CD4-positive, alpha-beta memory T cell (primary cell): Measurements from ENCODE around the gene ZC3H7A. TPM values are rescaled to one million over a fixed set of nuclear protein-coding genes. Genes with fewer than 3 reads are reported as not detected.

Experiments
- CTCF ChIA-PET: fragments of 350-600 bp; sonication (Branson Sonifier 250); formaldehyde crosslinking; loops from one replicate; lab custom pipeline; 2021; ENCODE audit warnings: inconsistent platforms; ENCODE audit not compliant: partially characterized antibody; lab: Charles Lee
- POLR2A ChIA-PET: fragments of 350-600 bp; sonication (Branson Sonifier 250); formaldehyde crosslinking; loops from one replicate; lab custom pipeline; 2021; ENCODE audit not compliant: partially characterized antibody; lab: Charles Lee
- DNase-seq, 5 donors: peaks; one replicate each; pipeline versions ENCODE4 v3.0.0 to v3.0.0-alpha.2; 2020 to 2022; ENCODE audit warnings: mixed read lengths in 1 of 5
- H3K27ac ChIP-seq: one replicate; pipeline ENCODE4 v1.7.0; 2013; ENCODE audit warnings: low read depth, low read length
- H3K27me3 ChIP-seq: 2 replicates; pipeline ENCODE4 v1.7.0; 2013; ENCODE audit warnings: mild to moderate bottlenecking, low read length, moderate library complexity; ENCODE audit not compliant: insufficient read depth
- H3K36me3 ChIP-seq: 2 replicates; pipeline ENCODE4 v1.7.0; 2013; ENCODE audit warnings: mild to moderate bottlenecking, low read length, moderate library complexity; ENCODE audit not compliant: insufficient read depth
- H3K4me1 ChIP-seq: 2 replicates; pipeline ENCODE4 v1.7.0; 2013; ENCODE audit warnings: mild to moderate bottlenecking, low read length, moderate library complexity; ENCODE audit not compliant: insufficient read depth
- H3K4me3 ChIP-seq, 2 donors: one replicate each; pipeline ENCODE4 v1.7.0; 2013; ENCODE audit warnings: low read length in 2 of 2, mild to moderate bottlenecking in 1 of 2
- H3K9me3 ChIP-seq, 2 donors: one replicate each; pipeline ENCODE4 v1.7.0; 2013; ENCODE audit warnings: low read length in 2 of 2, control low read depth in 1 of 2; ENCODE audit not compliant: control insufficient read depth in 1 of 2
- H3K27ac Mint-ChIP-seq, 7 donors: one replicate each; pipeline ENCODE4 v1.8.0; 2020 to 2021; ENCODE audit warnings: mixed read lengths in 7 of 7, mild to moderate bottlenecking in 6 of 7, inconsistent platforms in 3 of 7, moderate library complexity in 3 of 7
- H3K27me3 Mint-ChIP-seq, 2 donors: one replicate each; pipeline ENCODE4 v1.8.0; 2020 to 2021; ENCODE audit warnings: mixed read lengths in 2 of 2
- H3K36me3 Mint-ChIP-seq, 2 donors: one replicate each; pipeline ENCODE4 v1.8.0; 2020 to 2021; ENCODE audit warnings: mixed read lengths in 2 of 2, inconsistent platforms in 1 of 2, mild to moderate bottlenecking in 1 of 2
- H3K4me1 Mint-ChIP-seq, 4 donors: one replicate each; pipeline ENCODE4 v1.8.0; 2020 to 2021; ENCODE audit warnings: mixed read lengths in 4 of 4, mild to moderate bottlenecking in 1 of 4
- H3K4me3 Mint-ChIP-seq, 8 donors: one replicate each; pipeline ENCODE4 v1.8.0; 2020 to 2021; ENCODE audit warnings: mixed read lengths in 8 of 8, mild to moderate bottlenecking in 7 of 8, moderate library complexity in 6 of 8, inconsistent platforms in 3 of 8
- H3K9me3 Mint-ChIP-seq, 8 donors: one replicate each; pipeline ENCODE4 v1.8.0; 2020 to 2021; ENCODE audit warnings: mixed read lengths in 8 of 8, mild to moderate bottlenecking in 5 of 8, inconsistent platforms in 3 of 8, moderate library complexity in 1 of 8
- intact Hi-C: fragments of 100-400 bp; cut with micrococcal nuclease; formaldehyde crosslinking; loops from one replicate; pipeline ENCODE4 v1.15.1; 2023
- polyA plus RNA-seq, 2 donors: library from polyadenylated mRNA; unstranded; fragments of 300-500 nt; fragmentation: Illumina TruSeq; gene quantifications; one replicate each; pipeline ENCODE4 v1.2.3, GENCODE V29; 2021
- total RNA-seq, 2 experiments: library from RNA; stranded (reverse); gene quantifications; one replicate each; pipeline ENCODE4 v1.2.3, GENCODE V29; 2021

ZC3H7A gene
- total and polyA plus RNA-seq, 4 experiments from 2014 or later, result 39.9 to 92.1 (median 66.3) TPM

GRCh38 chr16:11729787-11730186 is 67.3 kb downstream of the ZC3H7A start:
- H3K4me1 ChIP-seq, result peaks cover 41% of the 10 kb centered on the region
- peak overlapping the region in 5 of 7 donors; percentile 43 to 82 (median 66) for H3K27ac Mint-ChIP-seq
- POLR2A ChIA-PET, result interaction anchor here (0.9 to 1.6 kb wide), 2 partner anchors 11 to 13 kb away, joined by 3 to 5 read pairs; no protein-coding TSS in a partner anchor
- CTCF ChIA-PET, result interaction anchor here (0.5 to 0.6 kb wide), 2 partner anchors 69 to 113 kb away, joined by 3 to 4 read pairs; no protein-coding TSS in a partner anchor
- H3K4me3 Mint-ChIP-seq, result no peak overlapping the region
- H3K9me3 Mint-ChIP-seq, result no peaks in the 10 kb centered on the region
- peaks cover 44% of the 10 kb centered on the region for H3K36me3 ChIP-seq
- intact Hi-C loops, result no loop called here
- no peak overlapping the region for H3K27ac ChIP-seq
- peaks cover 50 to 84% of the 10 kb centered on the region in 2 donors for H3K36me3 Mint-ChIP-seq
- H3K27me3 ChIP-seq, result no peaks in the 10 kb centered on the region
- no peaks in the 10 kb centered on the region for H3K9me3 ChIP-seq
- no peak overlapping the region for H3K4me3 ChIP-seq
- no peaks in the 10 kb centered on the region for H3K27me3 Mint-ChIP-seq
- peaks cover 26 to 48% (median 42%) of the 10 kb centered on the region in 4 donors for H3K4me1 Mint-ChIP-seq
- no peak for DNase-seq

DNA sequence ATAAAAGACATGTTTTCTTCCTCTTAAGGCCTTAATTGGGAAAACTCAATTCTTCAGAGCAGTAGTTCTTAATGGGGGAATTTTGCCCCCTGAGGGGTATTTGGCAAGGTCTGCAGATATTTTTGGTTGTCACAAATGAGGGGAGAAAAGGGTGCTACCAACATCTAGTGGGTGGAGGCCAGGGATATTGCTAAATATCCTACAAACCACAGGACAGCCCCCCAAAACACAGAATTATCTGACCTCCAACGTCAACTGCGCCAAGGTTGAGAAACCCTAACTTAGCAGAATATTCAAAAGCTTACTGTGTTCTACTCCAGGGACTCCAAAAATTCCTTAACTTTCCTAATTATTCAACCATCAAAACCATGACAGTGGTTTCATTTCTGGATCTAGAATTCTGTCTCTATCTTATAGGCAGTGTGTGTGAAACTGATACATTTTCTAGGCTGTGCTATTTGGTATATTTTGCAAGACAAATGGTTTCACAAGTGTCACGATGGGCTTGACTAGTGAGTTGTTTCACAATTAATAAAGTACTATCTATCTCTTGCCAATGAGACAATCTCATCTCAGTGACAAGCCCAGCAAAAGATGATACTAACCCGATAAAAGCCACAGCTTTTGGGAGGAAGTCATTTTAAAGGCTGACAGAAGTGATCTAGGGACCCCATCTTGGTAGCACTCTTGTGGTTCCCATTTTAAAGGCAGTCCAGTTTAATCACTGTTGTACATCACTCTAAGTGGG is 69.1 kb downstream of the ZC3H7A start:
- Mint-ChIP-seq H3K9me3 (no peaks in the 10 kb centered on the region), H3K27ac (peak overlapping the region; percentile 6 to 65 (median 42)), H3K36me3 (peaks cover 41 to 83% of the 10 kb centered on the region in 2 donors), H3K4me1 (peaks cover 26 to 44% (median 35%) of the 10 kb centered on the region in 4 donors), H3K4me3 (no peak overlapping the region), H3K27me3 (no peaks in the 10 kb centered on the region)
- H3K27ac ChIP-seq, result no peak overlapping the region
- no peak for DNase-seq
- peaks cover 40% of the 10 kb centered on the region for H3K36me3 ChIP-seq
- peaks cover 34% of the 10 kb centered on the region for H3K4me1 ChIP-seq
- no peaks in the 10 kb centered on the region for H3K9me3 ChIP-seq
- POLR2A ChIA-PET, result no interaction called here
- CTCF ChIA-PET, result interaction anchor here (1.0 kb wide), 1 partner anchor 14 kb away, joined by 4 read pairs; no protein-coding TSS in a partner anchor
- H3K4me3 ChIP-seq, result no peak overlapping the region
- no peaks in the 10 kb centered on the region for H3K27me3 ChIP-seq
- intact Hi-C loops, result no loop called here

DNA sequence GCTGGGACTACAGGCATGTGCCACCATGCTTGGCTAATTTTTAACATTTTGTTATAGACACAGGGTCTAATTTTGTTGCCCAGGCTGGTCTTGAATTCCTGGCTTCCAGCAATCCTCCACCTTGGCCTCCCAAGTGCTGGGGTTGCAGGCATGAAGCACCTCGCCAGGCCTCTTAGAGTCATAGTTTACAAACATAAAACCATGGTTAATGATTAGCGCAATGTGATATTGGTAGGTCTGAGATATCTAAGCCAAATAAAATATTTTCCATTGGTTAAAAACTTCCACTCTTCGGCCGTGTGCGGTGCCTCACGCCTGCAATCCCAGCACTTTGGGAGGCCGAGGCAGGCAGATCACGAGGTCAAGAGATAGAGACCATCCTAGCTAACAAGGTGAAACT is 71.0 kb downstream of the ZC3H7A start:
- Mint-ChIP-seq H3K4me3 (no peak overlapping the region), H3K27me3 (no peaks in the 10 kb centered on the region), H3K4me1 (peaks cover 25 to 42% (median 30%) of the 10 kb centered on the region in 4 donors), H3K27ac (no peak overlapping the region), H3K36me3 (peaks cover 40 to 79% of the 10 kb centered on the region in 2 donors), H3K9me3 (no peaks in the 10 kb centered on the region)
- Histone ChIP-seq H3K36me3 (peaks cover 34% of the 10 kb centered on the region), H3K27ac (no peak overlapping the region), H3K9me3 (no peaks in the 10 kb centered on the region), H3K27me3 (no peaks in the 10 kb centered on the region), H3K4me3 (no peak overlapping the region), H3K4me1 (peaks cover 33% of the 10 kb centered on the region)
- ChIA-PET POLR2A (no interaction called here), CTCF (interaction anchor here (1.3 kb wide), 1 partner anchor 16 kb away, joined by 3 read pairs; the partner anchor contains the start of gene TXNDC11)
- intact Hi-C loops, result no loop called here
- DNase-seq, result no peak

GRCh38 chr16:11725457-11725856 is 71.6 kb downstream of the ZC3H7A start:
- ChIA-PET CTCF (interaction anchor here (1.3 kb wide), 2 partner anchors 11 to 17 kb away, joined by 3 to 7 read pairs; partner anchors contain the start of gene TXNDC11), POLR2A (interaction anchor here (0.6 to 0.9 kb wide), 2 partner anchors 17 to 84 kb away, joined by 3 read pairs; partner anchors contain the start of gene TXNDC11)
- no peaks in the 10 kb centered on the region for H3K9me3 ChIP-seq
- peaks cover 31% of the 10 kb centered on the region for H3K36me3 ChIP-seq
- peaks cover 29% of the 10 kb centered on the region for H3K4me1 ChIP-seq
- Mint-ChIP-seq H3K4me1 (peaks cover 24 to 39% (median 28%) of the 10 kb centered on the region in 4 donors), H3K36me3 (peaks cover 40 to 79% of the 10 kb centered on the region in 2 donors), H3K27ac (peak overlapping the region in 3 of 7 donors; percentile 57 to 75 (median 70)), H3K4me3 (no peak overlapping the region), H3K27me3 (no peaks in the 10 kb centered on the region), H3K9me3 (no peaks in the 10 kb centered on the region)
- intact Hi-C loops, result no loop called here
- no peak for DNase-seq
- H3K4me3 ChIP-seq, result no peak overlapping the region
- H3K27me3 ChIP-seq, result no peaks in the 10 kb centered on the region
- no peak overlapping the region for H3K27ac ChIP-seq

DNA sequence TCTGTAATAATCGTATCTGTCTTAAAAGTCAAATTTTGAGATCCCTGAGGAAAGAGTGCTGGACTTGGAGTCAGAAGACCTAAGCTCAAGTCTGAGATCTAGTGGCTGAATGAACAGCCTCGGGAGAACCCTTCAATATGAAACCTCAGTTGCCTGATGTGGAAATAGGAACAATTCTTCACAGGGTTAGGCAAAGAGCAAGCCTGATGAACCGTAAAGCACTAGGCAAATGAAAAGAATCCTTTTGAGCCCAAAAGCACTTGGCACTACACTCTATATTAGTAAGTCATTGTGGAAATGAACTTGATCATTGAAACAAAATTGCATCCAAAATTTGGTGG is 74.6 kb downstream of the ZC3H7A start:
- peaks cover 17% of the 10 kb centered on the region for H3K36me3 ChIP-seq
- no peaks in the 10 kb centered on the region for H3K9me3 ChIP-seq
- Mint-ChIP-seq H3K27ac (peak overlapping the region in 5 of 7 donors; percentile 1 to 53 (median 48)), H3K36me3 (peaks cover 22 to 66% of the 10 kb centered on the region in 2 donors), H3K27me3 (no peaks in the 10 kb centered on the region), H3K4me3 (no peak overlapping the region), H3K4me1 (peaks cover 8 to 21% (median 19%) of the 10 kb centered on the region in 4 donors), H3K9me3 (no peaks in the 10 kb centered on the region)
- H3K27me3 ChIP-seq, result no peaks in the 10 kb centered on the region
- intact Hi-C loops, result no loop called here
- no peak overlapping the region for H3K4me3 ChIP-seq
- POLR2A ChIA-PET, result no interaction called here
- H3K27ac ChIP-seq, result no peak overlapping the region
- CTCF ChIA-PET, result interaction anchor here (1.3 kb wide), 1 partner anchor 10 kb away, joined by 3 read pairs; no protein-coding TSS in a partner anchor
- H3K4me1 ChIP-seq, result peaks cover 3% of the 10 kb centered on the region
- DNase-seq, result no peak

- CTCF ChIA-PET, result interaction anchor here (1.3 kb wide), 1 partner anchor 10 kb away, joined by 3 read pairs; no protein-coding TSS in a partner anchor
These were observed 75.1 kb downstream of the ZC3H7A start for GRCh38 chr16:11721781-11722467.

More at GRCh38 chr16:11721781-11722467, 75.1 kb downstream of the ZC3H7A start:
- Histone ChIP-seq H3K4me1 (peaks cover 3% of the 10 kb centered on the region), H3K27ac (no peak overlapping the region), H3K9me3 (no peaks in the 10 kb centered on the region), H3K4me3 (no peak overlapping the region), H3K27me3 (no peaks in the 10 kb centered on the region), H3K36me3 (peaks cover 17% of the 10 kb centered on the region)
- Mint-ChIP-seq H3K4me1 (peaks cover 8 to 21% (median 19%) of the 10 kb centered on the region in 4 donors), H3K9me3 (no peaks in the 10 kb centered on the region), H3K27me3 (no peaks in the 10 kb centered on the region), H3K4me3 (no peak overlapping the region), H3K27ac (peak overlapping the region; percentile 1 to 61 (median 48)), H3K36me3 (peaks cover 22 to 63% of the 10 kb centered on the region in 2 donors)
- DNase-seq, result no peak
- intact Hi-C loops, result no loop called here
- POLR2A ChIA-PET, result no interaction called here
